Keratinocyte (primary cell): ENCODE results near the gene PRKCH. TPM values are rescaled to one million over a fixed set of nuclear protein-coding genes. Genes with fewer than 3 reads are reported as not detected.

Experiments
- DNase-seq: peaks from one replicate; pipeline ENCODE4 v3.0.0-alpha.2; 2011; ENCODE audit warnings: low read depth, missing footprints, low spot score
- FAIRE-seq: peaks from 2 replicates; lab custom pipeline; 2011; peaks lifted over from hg19 to GRCh38; lab: Jason Lieb, UNC
- H2AFZ ChIP-seq: 2 replicates; pipeline ENCODE4 v1.6.0; 2012; ENCODE audit warnings: low read length, control low read depth, inconsistent platforms; ENCODE audit not compliant: control insufficient read depth
- H3K27ac ChIP-seq: 2 replicates; pipeline ENCODE4 v1.5.1; 2011; ENCODE audit warnings: low read length; ENCODE audit not compliant: control insufficient read depth, insufficient read depth
- H3K27me3 ChIP-seq: 3 replicates; pipeline ENCODE4 v1.6.0; 2011; ENCODE audit warnings: low read length; ENCODE audit not compliant: control insufficient read depth, insufficient read depth; ENCODE audit errors: extremely low read depth
- H3K36me3 ChIP-seq, 2 experiments: 2 replicates in 1 of 2; 3 replicates in 1 of 2; pipeline ENCODE4 v1.5.1; 2011; ENCODE audit warnings: low read length in 2 of 2, mild to moderate bottlenecking in 1 of 2; ENCODE audit not compliant: control insufficient read depth in 2 of 2, insufficient read depth in 2 of 2; ENCODE audit errors: extremely low read depth in 1 of 2
- H3K4me1 ChIP-seq: 3 replicates; pipeline ENCODE4 v1.5.1; 2011; ENCODE audit warnings: low read length; ENCODE audit not compliant: control insufficient read depth, insufficient read depth; ENCODE audit errors: extremely low read depth
- H3K4me2 ChIP-seq: 3 replicates; pipeline ENCODE4 v1.6.0; 2011; ENCODE audit warnings: low read depth, low read length; ENCODE audit not compliant: control insufficient read depth, insufficient read depth; ENCODE audit errors: extremely low read depth
- H3K4me3 ChIP-seq, 3 experiments: fragments of 200-600 bp in 1 of 3; sonication (generic) in 1 of 3; 2 replicates in 2 of 3; 3 replicates in 1 of 3; pipeline ENCODE4 v1.5.1; 2011 to 2016; ENCODE audit warnings: low read length in 3 of 3, mild to moderate bottlenecking in 3 of 3, control low read depth in 2 of 3, inconsistent platforms in 1 of 3, low read depth in 1 of 3, mixed read lengths in 1 of 3, mixed run types in 1 of 3, moderate library complexity in 1 of 3; ENCODE audit not compliant: control insufficient read depth in 2 of 3, insufficient read depth in 2 of 3; ENCODE audit errors: extremely low read depth in 1 of 3
- H3K79me2 ChIP-seq: 2 replicates; pipeline ENCODE4 v1.6.0; 2012; ENCODE audit warnings: low read length; ENCODE audit not compliant: control insufficient read depth, insufficient read depth
- H3K9ac ChIP-seq: 3 replicates; pipeline ENCODE4 v1.6.0; 2011; ENCODE audit warnings: low read length; ENCODE audit not compliant: control insufficient read depth, insufficient read depth; ENCODE audit errors: extremely low read depth
- H3K9me1 ChIP-seq: 3 replicates; pipeline ENCODE4 v1.6.0; 2011; ENCODE audit warnings: low read length; ENCODE audit not compliant: control insufficient read depth, insufficient read depth; ENCODE audit errors: extremely low read depth
- H3K9me3 ChIP-seq: 2 replicates; pipeline ENCODE4 v1.5.1; 2012; ENCODE audit warnings: low read depth, low read length; ENCODE audit not compliant: control insufficient read depth
- H4K20me1 ChIP-seq: 3 replicates; pipeline ENCODE4 v1.6.0; 2011; ENCODE audit warnings: low read length; ENCODE audit not compliant: control insufficient read depth, insufficient read depth; ENCODE audit errors: extremely low read depth
- CTCF ChIP-seq, 3 experiments: IDR thresholded peaks in 1 of 3; conservative IDR thresholded peaks in 1 of 3; optimal IDR thresholded peaks in 1 of 3; 2 replicates in 2 of 3; 3 replicates in 1 of 3; pipeline versions ENCODE3 to v1.5.1; 2011; ENCODE audit warnings: low read length in 3 of 3, mild to moderate bottlenecking in 3 of 3, moderate library complexity in 2 of 3, control low read depth in 1 of 3, inconsistent platforms in 1 of 3; ENCODE audit not compliant: insufficient read depth in 2 of 3; ENCODE audit errors: extremely low read depth in 1 of 3
- EZH2 ChIP-seq: IDR thresholded peaks from one replicate; pipeline ENCODE4 v1.6.1; 2012; ENCODE audit warnings: inconsistent platforms, mild to moderate bottlenecking, low read length, moderate library complexity
- dilution Hi-C: fragments of 300-500 bp; cut with MboI; formaldehyde crosslinking; loops from one replicate; pipeline ENCODE4 v1.7.0; 2020; ENCODE audit warnings: low sequenced_read_pairs; ENCODE audit not compliant: extremely low pct_ligation_motif_present
- polyA plus RNA-seq, 5 experiments: library from polyadenylated mRNA; depleted of rRNA in 3 of 5; stranded (reverse) in 3 of 5; stranded (forward) in 1 of 5; unstranded in 1 of 5; fragments of >200 nt; gene quantifications; 1 replicate in 1 of 5; 2 replicates in 3 of 5; 3 replicates in 1 of 5; pipeline versions ENCODE4 v1.2.1 to v1.2.3, GENCODE V29; 2011 to 2012; ENCODE audit warnings: missing spikeins in 2 of 5, low read depth in 1 of 5, low replicate concordance in 1 of 5

Gene PRKCH
- polyA plus RNA-seq, 1 donor (not counting 4 experiments of a cell fraction or from before 2014, with no cell fraction given), result 13.7 TPM

GRCh38 chr14:61320806-61321384 is 484 bp upstream of the PRKCH start:
- DNase-seq, result no peak
- peak overlapping the region; percentile 91 for H3K9ac ChIP-seq

GRCh38 chr14:61322011-61322798 is 826 bp downstream of the PRKCH start:
- DNase-seq, result no peak

More at GRCh38 chr14:61320806-61321384, 484 bp upstream of the PRKCH start:
- TF ChIP-seq EZH2 (no peak), CTCF (optimal IDR thresholded peaks at IDR 0.05 in 1 of 3, IDR thresholded peaks at IDR 0.05 in 1 of 3, conservative IDR thresholded peaks at IDR 0.05 in 1 of 3; ENCODE audit: extremely low read depth in 1 of 3, insufficient read depth in 2 of 3, low read length in 3 of 3) (no peak)
- Histone ChIP-seq H3K27me3 (no peaks in the 10 kb centered on the region), H4K20me1 (no peaks in the 10 kb centered on the region), H3K36me3 (no peaks in the 10 kb centered on the region), H3K79me2 (peaks cover 8% of the 10 kb centered on the region), H3K27ac (peak overlapping the region; percentile 97), H3K4me1 (peaks cover 12% of the 10 kb centered on the region), H3K4me2 (peak overlapping the region; percentile 93), H3K9me3 (no peaks in the 10 kb centered on the region), H3K4me3 (peak overlapping the region; percentile 54 to 85 (median 77)), H2AFZ (peak overlapping the region; percentile 96), H3K9me1 (no peaks in the 10 kb centered on the region)
- dilution Hi-C loops, result no loop called here
- no peak for FAIRE-seq

More at GRCh38 chr14:61322011-61322798, 826 bp downstream of the PRKCH start:
- Histone ChIP-seq H4K20me1 (no peaks in the 10 kb centered on the region), H2AFZ (peak overlapping the region; percentile 96), H3K27ac (peak overlapping the region; percentile 97), H3K36me3 (no peaks in the 10 kb centered on the region), H3K79me2 (peaks cover 11% of the 10 kb centered on the region), H3K27me3 (no peaks in the 10 kb centered on the region), H3K4me1 (peaks cover 12% of the 10 kb centered on the region), H3K4me3 (peak overlapping the region; percentile 54 to 85 (median 77)), H3K9ac (peak overlapping the region; percentile 91), H3K4me2 (peak overlapping the region; percentile 93), H3K9me1 (no peaks in the 10 kb centered on the region), H3K9me3 (no peaks in the 10 kb centered on the region)
- dilution Hi-C loops, result no loop called here
- FAIRE-seq, result peak; percentile 34
- no peak for TF ChIP-seq CTCF (optimal IDR thresholded peaks at IDR 0.05 in 1 of 3, IDR thresholded peaks at IDR 0.05 in 1 of 3, conservative IDR thresholded peaks at IDR 0.05 in 1 of 3; ENCODE audit: extremely low read depth in 1 of 3, insufficient read depth in 2 of 3, low read length in 3 of 3)
